Gastroesophageal sphincter (tissue), 3 donors: ENCODE measurements around the gene MACROD2.

Source experiments
- CTCF ChIP-seq, 4 experiments: fragments of 200-600 bp in 2 of 4; fragments of 450-650 bp in 2 of 4; sonication (generic) in 1 of 4; IDR thresholded peaks; one replicate each; pipeline ENCODE4 v1.5.1; 2017 to 2019; ENCODE audit warnings: antibody characterized with exemption in 4 of 4, mild to moderate bottlenecking in 2 of 4, moderate library complexity in 2 of 4
- EP300 ChIP-seq: sonication (generic); formaldehyde crosslinking; IDR thresholded peaks from one replicate; pipeline ENCODE4 v1.6.1; 2017; ENCODE audit warnings: antibody characterized with exemption, mild to moderate bottlenecking
- POLR2A ChIP-seq, 2 donors: fragments of 450-650 bp; IDR thresholded peaks; one replicate each; pipeline ENCODE4 v1.6.1; 2017; ENCODE audit warnings: antibody characterized with exemption in 2 of 2, mild to moderate bottlenecking in 2 of 2, moderate library complexity in 1 of 2
- POLR2AphosphoS5 ChIP-seq: sonication (generic); formaldehyde crosslinking; IDR thresholded peaks from one replicate; pipeline ENCODE4 v1.6.1; 2017; ENCODE audit warnings: antibody characterized with exemption

- TF ChIP-seq CTCF (IDR thresholded peaks at IDR 0.05) (peak in 1 of 4 experiments; percentile 39), POLR2A (IDR thresholded peaks at IDR 0.05) (no peak), EP300 (no peak), POLR2AphosphoS5 (no peak)
These were observed 194.6 kb downstream of the MACROD2 start for GRCh38 chr20:14189794-14190402.
